HG03442 (cell line): ENCODE results near the gene IQSEC1.

Experiments
- ATAC-seq: cut with Tn5 transposase; IDR thresholded peaks from one replicate; pipeline ENCODE4 v1.9.1; 2021; ENCODE audit warnings: mild to moderate bottlenecking, moderate library complexity; ENCODE audit not compliant: unreplicated experiment

Gene IQSEC1

DNA sequence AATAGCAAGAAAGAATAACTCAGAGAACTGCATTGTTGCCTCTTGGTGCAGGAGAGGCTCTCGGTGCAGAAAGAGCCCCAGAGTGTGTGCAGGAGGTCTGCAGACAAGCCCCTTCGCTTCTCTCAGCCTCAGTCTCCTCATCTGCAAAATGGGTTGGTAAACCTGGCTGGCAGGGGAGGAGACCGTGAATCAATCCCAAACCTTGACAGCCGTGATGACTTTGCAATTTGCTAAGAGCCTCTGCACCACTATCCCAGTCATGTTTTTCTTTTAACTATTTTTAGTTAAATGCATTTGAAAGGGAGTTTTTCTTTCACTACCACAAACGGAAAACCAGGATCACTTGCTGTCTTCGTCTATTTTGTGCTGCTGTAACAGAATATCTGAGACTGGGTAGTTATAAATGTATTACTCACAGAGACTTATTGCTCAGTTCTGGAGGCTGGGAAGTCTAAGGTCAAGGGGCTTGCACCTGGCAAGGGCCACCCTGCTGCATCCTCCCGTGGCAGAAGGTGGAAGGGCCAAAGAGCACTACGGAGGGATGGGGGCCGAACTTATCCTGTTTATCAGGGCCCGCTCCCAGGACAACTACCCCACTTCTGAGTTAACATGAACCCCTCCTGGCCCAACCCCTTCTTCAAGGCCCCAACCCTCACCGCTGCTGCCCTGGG, 14.2 kb upstream of the IQSEC1 start:
- ATAC-seq, result no peak

GRCh38 chr3:13086531-13086981, 13.3 kb upstream of the IQSEC1 start:
- no peak for ATAC-seq

- ATAC-seq, result no peak
Observed at GRCh38 chr3:13085846-13086179, 12.6 kb upstream of the IQSEC1 start.

DNA sequence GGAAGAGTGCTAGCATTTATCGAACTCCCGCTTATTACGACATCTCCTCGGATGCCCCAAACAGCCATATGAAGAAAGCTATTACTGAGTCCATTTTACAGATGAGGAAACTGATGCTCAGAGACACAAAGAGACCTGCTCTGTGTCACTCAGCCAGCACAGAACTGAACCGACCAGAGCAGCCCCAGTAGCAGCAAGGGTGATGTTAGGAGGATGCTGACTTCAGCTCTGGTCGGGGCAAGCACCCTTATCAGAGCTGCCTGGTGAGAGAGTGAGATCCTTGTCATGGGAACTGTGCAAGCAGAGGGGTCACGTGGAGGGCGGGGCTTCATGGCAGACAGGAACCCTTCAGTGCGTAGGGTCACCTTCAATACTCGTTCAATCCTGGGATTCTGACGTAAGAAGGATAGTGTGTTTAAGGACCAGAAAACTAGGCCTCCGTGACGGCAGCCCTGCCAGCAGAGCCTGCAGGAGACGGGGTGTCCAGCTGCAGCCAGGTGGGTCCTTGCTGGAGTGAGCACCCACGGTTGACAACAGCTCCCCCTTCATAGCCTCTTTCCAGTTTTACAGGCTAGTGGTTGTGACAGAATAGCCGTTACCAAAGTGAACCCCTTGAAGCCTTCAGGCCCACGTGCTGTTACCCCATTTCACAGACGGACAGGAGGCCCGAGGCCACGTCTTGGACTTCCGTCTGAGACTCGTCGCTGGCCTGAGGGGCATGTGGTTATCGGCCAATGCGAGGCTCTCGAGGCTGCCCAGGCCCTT, 12.0 kb upstream of the IQSEC1 start:
- ATAC-seq, result no peak

DNA sequence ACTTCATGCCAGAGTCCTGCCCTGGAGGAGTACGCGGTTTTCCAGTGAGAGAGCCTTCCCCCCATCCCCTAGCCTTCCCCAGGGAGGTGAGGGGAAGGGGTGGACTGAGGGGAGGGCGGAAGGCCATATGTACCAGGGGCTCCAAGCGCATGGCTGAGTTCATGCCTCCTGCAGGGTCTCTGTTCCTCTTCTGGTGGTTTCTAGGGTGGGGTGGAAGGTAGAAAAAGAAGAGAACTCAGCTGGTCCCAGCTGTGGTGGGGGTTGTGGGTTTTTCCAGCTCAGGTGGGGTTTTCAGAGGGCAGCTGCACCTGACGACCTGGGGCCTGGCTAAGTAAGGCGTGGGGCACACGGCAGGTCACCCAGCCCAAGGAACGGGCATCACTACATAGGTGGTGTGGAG, 10.7 kb upstream of the IQSEC1 start:
- ATAC-seq, result peak; percentile 41

DNA sequence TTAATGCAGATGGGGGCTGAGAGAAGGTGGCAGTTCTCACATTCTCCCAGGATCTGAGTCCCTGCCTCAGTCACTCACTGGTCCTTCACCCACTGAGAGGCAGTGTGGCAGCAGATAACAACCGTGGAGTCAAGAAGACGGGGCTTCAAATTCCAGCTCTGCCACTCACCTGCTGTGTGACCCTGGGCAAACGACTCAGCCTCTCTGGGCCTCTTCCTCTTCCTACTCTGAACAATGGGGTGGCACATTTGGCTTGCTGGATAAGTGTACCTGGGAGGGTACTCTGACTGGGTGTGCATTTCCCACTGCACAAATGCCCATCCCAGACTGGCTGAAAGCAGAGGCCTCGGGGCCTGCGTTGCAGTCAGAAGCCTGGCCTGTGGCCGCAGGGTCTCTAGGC, 10.0 kb upstream of the IQSEC1 start:
- no peak for ATAC-seq

GRCh38 chr3:13082677-13083076, 9.4 kb upstream of the IQSEC1 start:
- ATAC-seq, result no peak

GRCh38 chr3:13081603-13082360, 8.6 kb upstream of the IQSEC1 start:
- no peak for ATAC-seq

- ATAC-seq, result no peak
Observed at GRCh38 chr3:13080591-13080990, 7.4 kb upstream of the IQSEC1 start.

GRCh38 chr3:13080026-13080425, 6.8 kb upstream of the IQSEC1 start:
- ATAC-seq, result no peak

GRCh38 chr3:13079510-13079909, 6.3 kb upstream of the IQSEC1 start:
- ATAC-seq, result no peak

DNA sequence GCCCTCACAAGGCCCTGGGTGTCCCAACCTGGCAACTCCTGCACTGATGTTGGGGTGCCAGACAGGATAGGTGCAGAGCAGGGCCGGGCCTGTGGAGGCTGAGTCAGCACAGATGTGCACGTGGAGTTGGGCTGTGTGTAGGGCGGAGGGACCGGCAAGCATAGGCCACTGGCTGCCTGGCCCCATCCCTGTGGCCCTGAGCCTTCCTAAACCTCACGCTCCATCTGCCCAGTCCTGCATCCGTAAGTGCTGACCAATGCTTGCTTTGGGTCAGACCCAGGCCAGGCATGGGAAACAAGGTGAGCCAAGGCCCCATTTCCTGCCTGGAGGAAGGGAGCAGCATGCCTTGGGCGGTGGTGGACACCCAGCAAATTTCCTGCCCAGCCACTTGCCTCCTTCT, 5.8 kb upstream of the IQSEC1 start:
- ATAC-seq, result no peak

- no peak for ATAC-seq
Observed at GRCh38 chr3:13078163-13078905, 5.1 kb upstream of the IQSEC1 start.

GRCh38 chr3:13077431-13078162, 4.4 kb upstream of the IQSEC1 start:
- ATAC-seq, result no peak

DNA sequence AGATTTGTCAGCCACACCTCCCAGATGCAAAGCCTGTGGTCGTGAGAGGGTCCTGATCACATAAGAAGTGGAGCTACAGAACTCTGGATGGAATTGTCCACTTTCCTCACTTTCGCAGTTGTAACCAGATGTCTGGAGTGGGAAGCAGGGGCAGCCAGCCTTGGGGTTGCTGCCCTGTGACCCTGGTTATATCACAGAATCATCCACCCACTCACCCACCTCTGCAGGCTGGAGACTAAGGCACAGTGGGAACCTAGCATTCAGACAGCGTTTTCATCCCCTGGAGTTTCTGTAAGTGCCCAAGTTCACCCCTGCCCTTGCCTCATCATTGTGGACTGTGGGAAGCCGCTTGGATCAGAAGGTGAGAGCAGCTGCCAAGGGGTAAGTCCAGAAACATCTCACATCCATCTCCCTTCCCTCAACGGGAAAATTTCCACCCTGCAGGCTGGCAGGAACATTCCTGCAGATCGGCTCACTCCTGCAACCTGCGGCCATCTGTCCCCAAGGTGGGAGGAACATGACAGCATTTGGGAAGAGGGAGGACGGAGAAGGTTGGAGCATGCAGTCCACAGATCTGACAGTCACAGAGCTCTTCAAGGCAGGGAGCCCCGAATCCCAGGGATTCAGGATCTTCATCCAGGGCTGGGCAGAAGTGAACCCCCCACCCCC, 2.9 kb upstream of the IQSEC1 start:
- no peak for ATAC-seq

GRCh38 chr3:13075318-13075717, 2.1 kb upstream of the IQSEC1 start:
- no peak for ATAC-seq

GRCh38 chr3:13074006-13074375, 762 bp upstream of the IQSEC1 start:
- no peak for ATAC-seq

GRCh38 chr3:13072600-13073325, 466 bp downstream of the IQSEC1 start:
- ATAC-seq, result peak; percentile 17

- peak; percentile 50 for ATAC-seq
Observed at GRCh38 chr3:13072239-13072599, 1.0 kb downstream of the IQSEC1 start.
